ENCODE measurements around the gene SLC49A3.
A peak's percentile ranks its signal among the peaks of the same experiment; 100 is the strongest.

SLC49A3 gene

DNA sequence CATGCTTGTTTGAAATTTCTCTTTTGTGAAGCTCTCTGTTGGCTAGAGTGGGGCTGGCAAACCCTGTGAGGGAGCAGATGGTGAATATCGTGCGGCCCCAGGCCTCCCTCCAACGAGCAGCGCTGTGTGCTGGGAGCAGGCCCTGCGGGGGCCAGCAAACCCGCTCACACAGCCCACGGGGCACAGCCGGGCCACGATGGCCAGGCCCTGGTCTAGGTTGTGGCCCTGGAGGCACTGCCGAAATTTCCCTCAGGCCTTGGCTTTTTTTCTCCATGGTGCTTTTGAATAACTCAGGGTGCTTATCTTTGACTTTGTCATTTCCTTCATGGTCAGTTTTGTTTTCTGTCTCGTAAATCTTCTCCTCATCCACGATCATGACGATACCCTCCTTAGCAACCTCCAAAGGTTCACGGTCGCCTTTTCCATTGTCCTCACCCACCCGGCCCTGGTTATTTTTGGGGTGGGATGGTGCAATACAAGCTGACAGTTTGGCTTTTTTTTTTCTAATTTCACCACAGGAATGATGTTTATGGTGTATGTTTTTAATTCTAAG lies 37.4 kb upstream of the SLC49A3 start:
- DNase-seq (ENCODE audit: low read depth): peak; percentile 80
- H3K4me3 ChIP-seq (replicated peaks; ENCODE audit: low read depth, low read length): no peak overlapping the region
- TF ChIP-seq, protein P1, sequence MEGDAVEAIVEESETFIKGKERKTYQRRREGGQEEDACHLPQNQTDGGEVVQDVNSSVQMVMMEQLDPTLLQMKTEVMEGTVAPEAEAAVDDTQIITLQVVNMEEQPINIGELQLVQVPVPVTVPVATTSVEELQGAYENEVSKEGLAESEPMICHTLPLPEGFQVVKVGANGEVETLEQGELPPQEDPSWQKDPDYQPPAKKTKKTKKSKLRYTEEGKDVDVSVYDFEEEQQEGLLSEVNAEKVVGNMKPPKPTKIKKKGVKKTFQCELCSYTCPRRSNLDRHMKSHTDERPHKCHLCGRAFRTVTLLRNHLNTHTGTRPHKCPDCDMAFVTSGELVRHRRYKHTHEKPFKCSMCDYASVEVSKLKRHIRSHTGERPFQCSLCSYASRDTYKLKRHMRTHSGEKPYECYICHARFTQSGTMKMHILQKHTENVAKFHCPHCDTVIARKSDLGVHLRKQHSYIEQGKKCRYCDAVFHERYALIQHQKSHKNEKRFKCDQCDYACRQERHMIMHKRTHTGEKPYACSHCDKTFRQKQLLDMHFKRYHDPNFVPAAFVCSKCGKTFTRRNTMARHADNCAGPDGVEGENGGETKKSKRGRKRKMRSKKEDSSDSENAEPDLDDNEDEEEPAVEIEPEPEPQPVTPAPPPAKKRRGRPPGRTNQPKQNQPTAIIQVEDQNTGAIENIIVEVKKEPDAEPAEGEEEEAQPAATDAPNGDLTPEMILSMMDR (IDR thresholded peaks at IDR 0.05; ENCODE audit: low read length, missing control alignments): no peak

- no peak for DNase-seq (ENCODE audit: low read depth)
- H3K4me3 ChIP-seq (replicated peaks; ENCODE audit: low read depth, low read length): no peak overlapping the region
- TF ChIP-seq, protein P1 (IDR thresholded peaks at IDR 0.05; ENCODE audit: low read length, missing control alignments): no peak
Measured at GRCh38 chr4:725391-726234, 36.7 kb upstream of the SLC49A3 start.

DNA sequence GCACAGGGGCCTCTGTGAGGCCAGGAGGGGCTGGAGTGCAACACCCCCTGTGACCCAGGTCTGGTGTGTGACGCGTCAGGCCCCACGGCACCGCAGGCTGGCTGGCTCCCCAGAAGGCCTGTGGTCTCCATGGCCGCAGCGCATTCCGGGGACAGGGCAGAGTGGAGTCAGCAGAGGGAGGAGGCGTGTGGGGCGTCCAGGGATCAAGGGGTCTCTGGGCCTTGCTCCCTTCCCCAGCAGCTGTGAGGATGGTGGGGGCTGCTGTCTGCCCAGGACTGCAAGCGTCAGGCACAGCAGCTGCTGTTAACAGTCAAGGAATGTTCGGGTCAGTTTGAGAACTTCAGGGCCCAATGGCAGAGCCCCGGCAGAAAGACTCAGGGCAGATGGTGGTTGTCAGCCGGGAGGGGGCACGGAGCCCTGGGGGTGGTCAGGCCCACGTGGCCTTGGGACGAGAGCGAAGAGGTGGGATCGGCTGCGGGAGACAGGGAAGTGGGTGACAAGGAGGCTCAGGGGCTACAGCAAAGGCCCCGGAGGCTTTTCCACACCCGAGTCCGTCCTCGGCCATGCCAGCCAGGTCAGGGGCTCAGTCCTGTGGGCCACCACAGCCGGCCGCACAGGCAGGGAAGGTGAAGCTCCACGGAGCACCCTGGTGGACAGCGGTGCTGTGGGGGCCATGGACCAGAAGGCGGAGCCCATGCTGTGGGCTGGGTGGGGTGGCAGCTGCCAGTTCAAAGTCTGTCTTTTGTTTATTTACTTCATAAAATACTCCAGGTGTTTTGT lies 35.0 kb upstream of the SLC49A3 start:
- H3K4me3 ChIP-seq (replicated peaks; ENCODE audit: low read depth, low read length): no peak overlapping the region
- TF ChIP-seq, protein P1 (IDR thresholded peaks at IDR 0.05; ENCODE audit: low read length, missing control alignments): no peak
- DNase-seq (ENCODE audit: low read depth): no peak

DNA sequence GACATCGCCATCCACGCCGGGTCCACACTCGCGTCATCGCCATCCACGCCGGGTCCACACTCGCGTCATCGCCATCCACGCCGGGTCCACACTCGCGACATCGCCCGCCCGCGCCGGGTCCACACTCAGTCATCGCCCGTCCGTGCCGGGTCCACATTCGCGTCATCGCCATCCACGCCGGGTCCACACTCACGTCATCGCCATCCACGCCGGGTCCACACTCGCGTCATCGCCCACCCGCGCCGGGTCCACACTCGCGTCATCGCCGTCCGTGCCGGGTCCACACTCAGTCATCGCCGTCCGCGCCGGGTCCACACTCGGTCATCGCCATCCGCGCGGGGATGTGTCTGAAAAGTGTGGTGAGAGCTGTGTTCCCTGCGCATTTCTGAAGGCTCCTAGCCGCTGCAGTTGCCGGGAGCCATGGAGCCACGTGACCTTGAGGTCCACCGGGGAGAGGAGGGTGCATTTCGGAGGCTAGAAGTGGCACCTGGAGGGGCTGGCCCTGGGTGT lies 34.0 kb upstream of the SLC49A3 start:
- TF ChIP-seq, protein P1 (IDR thresholded peaks at IDR 0.05; ENCODE audit: low read length, missing control alignments): no peak
- no peak overlapping the region for H3K4me3 ChIP-seq (replicated peaks; ENCODE audit: low read depth, low read length)
- no peak for DNase-seq (ENCODE audit: low read depth)

- TF ChIP-seq, protein P1 (IDR thresholded peaks at IDR 0.05; ENCODE audit: low read length, missing control alignments): no peak
- DNase-seq (ENCODE audit: low read depth): no peak
- no peak overlapping the region for H3K4me3 ChIP-seq (replicated peaks; ENCODE audit: low read depth, low read length)
Measured at GRCh38 chr4:722169-722725, 33.3 kb upstream of the SLC49A3 start.

- H3K4me3 ChIP-seq (replicated peaks; ENCODE audit: low read depth, low read length): no peak overlapping the region
- DNase-seq (ENCODE audit: low read depth): peak; percentile 68
- TF ChIP-seq, protein P1 (IDR thresholded peaks at IDR 0.05; ENCODE audit: low read length, missing control alignments): no peak
Measured at GRCh38 chr4:721261-722168, 32.6 kb upstream of the SLC49A3 start.

Measured in fibroblast of pulmonary artery (primary cell).